ENCODE measurements around the gene TBP.

DNA sequence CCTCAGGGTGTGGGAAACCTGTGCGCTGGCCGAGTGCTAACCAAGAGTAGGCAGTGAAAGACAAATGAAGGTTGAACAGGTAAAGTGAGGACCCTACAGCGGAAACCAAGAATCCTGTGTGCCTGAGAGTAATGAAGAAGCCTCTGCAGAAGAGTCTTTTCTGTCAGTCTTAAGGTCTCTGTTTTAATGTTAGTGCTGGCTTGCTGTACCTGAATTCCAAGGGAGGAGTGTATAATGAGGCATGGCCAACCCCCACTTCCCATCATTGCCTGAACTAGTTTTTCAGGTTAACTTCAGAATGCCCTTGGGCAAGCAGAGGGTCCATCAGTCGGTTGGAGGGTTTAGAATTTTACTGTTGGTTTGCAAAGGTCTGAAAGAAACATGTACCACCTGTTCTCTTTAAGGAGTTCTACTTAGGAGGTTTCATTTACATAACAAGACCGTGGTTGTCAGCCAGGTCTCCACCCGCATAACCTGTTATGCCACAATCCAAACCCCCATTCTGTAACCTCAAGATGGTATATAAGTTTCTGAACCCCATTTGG lies 30.9 kb downstream of the TBP start:
- no peak for TF ChIP-seq EZH2 (IDR thresholded peaks at IDR 0.05; ENCODE audit: borderline replicate concordance)
- no peak for TF ChIP-seq CTCF (IDR thresholded peaks at IDR 0.05; ENCODE audit: poor library complexity)

Measured in hepatocyte (in vitro differentiated cells).